Nephron (organoid): Measurements from ENCODE around the gene DMXL1.

Source experiments
- H3K27ac Mint-ChIP-seq, 3 experiments: 2 replicates each; pipeline ENCODE4 v1.8.0; 2020; ENCODE audit warnings: mixed read lengths in 3 of 3, mild to moderate bottlenecking in 2 of 3, moderate library complexity in 1 of 3
- H3K27me3 Mint-ChIP-seq: 2 replicates; pipeline ENCODE4 v1.8.0; 2021; ENCODE audit warnings: low read depth, mild to moderate bottlenecking, moderate library complexity, mixed read lengths
- H3K36me3 Mint-ChIP-seq: 2 replicates; pipeline ENCODE4 v1.8.0; 2020; ENCODE audit warnings: low read depth, mixed read lengths
- H3K4me1 Mint-ChIP-seq: 2 replicates; pipeline ENCODE4 v1.8.0; 2020; ENCODE audit warnings: mixed read lengths
- H3K4me3 Mint-ChIP-seq, 3 experiments: 2 replicates each; pipeline ENCODE4 v1.8.0; 2020; ENCODE audit warnings: mild to moderate bottlenecking in 3 of 3, mixed read lengths in 3 of 3, moderate library complexity in 2 of 3
- H3K9me3 Mint-ChIP-seq: 2 replicates; pipeline ENCODE4 v1.8.0; 2020; ENCODE audit warnings: mixed read lengths
- CTCF ChIP-seq, 3 experiments: fragments of 200-600 bp; sonication (generic); IDR thresholded peaks; one replicate each; pipeline ENCODE4 v1.5.0; 2021; ENCODE audit warnings: antibody characterized with exemption in 3 of 3; ENCODE audit not compliant: unreplicated experiment in 3 of 3

DMXL1 gene

GRCh38 chr5:119200795-119201194 is 129.9 kb downstream of the DMXL1 start:
- no peak overlapping the region for H3K4me3 Mint-ChIP-seq
- H3K27me3 Mint-ChIP-seq = no peaks in the 10 kb centered on the region
- TF ChIP-seq CTCF (IDR thresholded peaks at IDR 0.05; ENCODE audit: unreplicated experiment in 3 of 3) = no peak
- H3K27ac Mint-ChIP-seq = no peak overlapping the region
- H3K36me3 Mint-ChIP-seq = peaks cover 83% of the 10 kb centered on the region
- H3K9me3 Mint-ChIP-seq = peaks cover 22% of the 10 kb centered on the region
- no peaks in the 10 kb centered on the region for H3K4me1 Mint-ChIP-seq

GRCh38 chr5:119207105-119207504 is 136.2 kb downstream of the DMXL1 start:
- H3K36me3 Mint-ChIP-seq = peaks cover 35% of the 10 kb centered on the region
- no peak overlapping the region for H3K4me3 Mint-ChIP-seq
- H3K9me3 Mint-ChIP-seq = peaks cover under 1% of the 10 kb centered on the region
- TF ChIP-seq CTCF (IDR thresholded peaks at IDR 0.05; ENCODE audit: unreplicated experiment in 3 of 3) = no peak
- H3K4me1 Mint-ChIP-seq = no peaks in the 10 kb centered on the region
- H3K27ac Mint-ChIP-seq = no peak overlapping the region
- H3K27me3 Mint-ChIP-seq = no peaks in the 10 kb centered on the region

- TF ChIP-seq CTCF (IDR thresholded peaks at IDR 0.05; ENCODE audit: unreplicated experiment in 3 of 3) = no peak
- Mint-ChIP-seq H3K4me3 (no peak overlapping the region), H3K36me3 (peaks cover 32% of the 10 kb centered on the region), H3K27ac (no peak overlapping the region), H3K4me1 (peaks cover 14% of the 10 kb centered on the region), H3K9me3 (no peaks in the 10 kb centered on the region), H3K27me3 (no peaks in the 10 kb centered on the region)
These were observed 141.1 kb downstream of the DMXL1 start for GRCh38 chr5:119212026-119212425.

GRCh38 chr5:119212676-119213075 is 141.8 kb downstream of the DMXL1 start:
- peaks cover 32% of the 10 kb centered on the region for H3K36me3 Mint-ChIP-seq
- no peak for TF ChIP-seq CTCF (IDR thresholded peaks at IDR 0.05; ENCODE audit: unreplicated experiment in 3 of 3)
- H3K27me3 Mint-ChIP-seq = no peaks in the 10 kb centered on the region
- H3K4me1 Mint-ChIP-seq = peaks cover 14% of the 10 kb centered on the region
- no peak overlapping the region for H3K4me3 Mint-ChIP-seq
- H3K27ac Mint-ChIP-seq = no peak overlapping the region
- no peaks in the 10 kb centered on the region for H3K9me3 Mint-ChIP-seq

- no peak for TF ChIP-seq CTCF (IDR thresholded peaks at IDR 0.05; ENCODE audit: unreplicated experiment in 3 of 3)
- H3K4me3 Mint-ChIP-seq = no peak overlapping the region
- no peaks in the 10 kb centered on the region for H3K27me3 Mint-ChIP-seq
- peaks cover 14% of the 10 kb centered on the region for H3K4me1 Mint-ChIP-seq
- no peaks in the 10 kb centered on the region for H3K9me3 Mint-ChIP-seq
- peaks cover 34% of the 10 kb centered on the region for H3K36me3 Mint-ChIP-seq
- no peak overlapping the region for H3K27ac Mint-ChIP-seq
These were observed 146.3 kb downstream of the DMXL1 start for GRCh38 chr5:119217183-119217582.

GRCh38 chr5:119218830-119219782 is 148.2 kb downstream of the DMXL1 start:
- Mint-ChIP-seq H3K4me1 (no peaks in the 10 kb centered on the region), H3K27ac (no peak overlapping the region), H3K36me3 (peaks cover 31% of the 10 kb centered on the region), H3K4me3 (no peak overlapping the region), H3K9me3 (no peaks in the 10 kb centered on the region), H3K27me3 (no peaks in the 10 kb centered on the region)
- no peak for TF ChIP-seq CTCF (IDR thresholded peaks at IDR 0.05; ENCODE audit: unreplicated experiment in 3 of 3)
